Hepatocyte (in vitro differentiated cells): Measurements from ENCODE around the gene GRAP2. TPM values are rescaled to one million over a fixed set of nuclear protein-coding genes. Genes with fewer than 3 reads are reported as not detected.

Experiments used
- DNase-seq: peaks from one replicate; pipeline ENCODE4 v3.0.0-alpha.2; 2016; ENCODE audit warnings: low spot score
- H2AFZ ChIP-seq: fragments of 200-600 bp; sonication (generic); 2 replicates; pipeline ENCODE4 v1.6.0; 2016; ENCODE audit warnings: antibody characterized with exemption, mild to moderate bottlenecking
- H3K27ac ChIP-seq: fragments of 200-600 bp; sonication (generic); 2 replicates; pipeline ENCODE4 v1.5.1; 2016; ENCODE audit warnings: mild to moderate bottlenecking
- H3K27me3 ChIP-seq: fragments of 200-600 bp; sonication (generic); 2 replicates; pipeline ENCODE4 v1.6.1; 2016
- H3K36me3 ChIP-seq: fragments of 200-600 bp; sonication (generic); replicated peaks from 2 replicates; pipeline ENCODE4 v1.5.1; 2016; ENCODE audit warnings: low read depth; ENCODE audit not compliant: insufficient read depth
- H3K4me1 ChIP-seq: fragments of 200-600 bp; sonication (generic); 2 replicates; pipeline ENCODE4 v1.5.1; 2016; ENCODE audit warnings: mild to moderate bottlenecking, moderate library complexity; ENCODE audit not compliant: insufficient read depth
- H3K4me2 ChIP-seq: fragments of 200-600 bp; sonication (generic); 2 replicates; pipeline ENCODE4 v1.6.0; 2016
- H3K4me3 ChIP-seq: fragments of 200-600 bp; sonication (generic); 2 replicates; pipeline ENCODE4 v1.5.1; 2016; ENCODE audit warnings: mild to moderate bottlenecking
- H3K79me2 ChIP-seq: fragments of 200-600 bp; sonication (generic); 2 replicates; pipeline ENCODE4 v1.6.0; 2017; ENCODE audit warnings: mild to moderate bottlenecking
- H3K9me2 ChIP-seq: fragments of 200-600 bp; sonication (generic); replicated peaks from 2 replicates; pipeline ENCODE4 v1.6.0; 2017; ENCODE audit warnings: mild to moderate bottlenecking; ENCODE audit not compliant: insufficient read depth
- H3K9me3 ChIP-seq: fragments of 200-600 bp; sonication (generic); 2 replicates; pipeline ENCODE4 v1.5.1; 2016; ENCODE audit warnings: low read depth, mild to moderate bottlenecking
- H4K20me1 ChIP-seq: fragments of 200-600 bp; sonication (generic); 2 replicates; pipeline ENCODE4 v1.6.0; 2016; ENCODE audit warnings: mild to moderate bottlenecking; ENCODE audit not compliant: insufficient read depth, poor library complexity, severe bottlenecking
- EZH2 ChIP-seq: fragments of 200-600 bp; sonication (generic); IDR thresholded peaks from 2 replicates; pipeline ENCODE4 v1.6.1; 2016; ENCODE audit warnings: antibody characterized with exemption, mild to moderate bottlenecking, borderline replicate concordance
- EZH2phosphoT487 ChIP-seq: fragments of 200-600 bp; sonication (generic); IDR thresholded peaks from one replicate; pipeline ENCODE4 v1.6.1; 2018; ENCODE audit warnings: antibody characterized with exemption, mild to moderate bottlenecking, low read depth, moderate library complexity; ENCODE audit not compliant: unreplicated experiment, severe bottlenecking
- WGBS: methylation state at CpG from one replicate; pipeline ENCODE4 v1.1.6; 2016; ENCODE audit warnings: low lambda C conversion rate; ENCODE audit errors: missing lambda C conversion rate; 5-methylcytosine and 5-hydroxymethylcytosine counted together
- polyA plus RNA-seq: library from polyadenylated mRNA; unstranded; fragments of >200 nt; fragmentation: Nextera tagmentation; extraction: Ambion mirVana; gene quantifications from 2 replicates; pipeline ENCODE4 v1.2.1, GENCODE V29; 2016
- total RNA-seq: library from RNA; depleted of rRNA; stranded (reverse); fragments of >200 nt; gene quantifications from 2 replicates; pipeline ENCODE4 v1.2.3, GENCODE V29; 2014
- TF ChIP-seq, protein P1 (sequence below): fragments of 200-600 bp; sonication (generic); IDR thresholded peaks from 2 replicates; pipeline ENCODE4 v1.5.1; 2016; ENCODE audit warnings: antibody characterized with exemption, mild to moderate bottlenecking; ENCODE audit not compliant: poor library complexity

The GRAP2 gene
- total and polyA plus RNA-seq, 2 experiments from 2014 or later = 0.51 TPM; not detected in 1

GRCh38 chr22:39980596-39980995 lies 79.7 kb downstream of the GRAP2 start:
- 84% methylated on average over 6 of the region's 6 CpGs for WGBS
- Histone ChIP-seq H3K4me1 (no peaks in the 10 kb centered on the region), H3K79me2 (no peaks in the 10 kb centered on the region), H2AFZ (no peak overlapping the region), H3K9me3 (no peaks in the 10 kb centered on the region), H3K4me3 (no peak overlapping the region), H3K36me3 (no peaks in the 10 kb centered on the region), H4K20me1 (no peaks in the 10 kb centered on the region), H3K4me2 (no peak overlapping the region), H3K27me3 (peaks cover 11% of the 10 kb centered on the region), H3K9me2 (no peaks in the 10 kb centered on the region), H3K27ac (no peak overlapping the region)
- TF ChIP-seq, protein P1, sequence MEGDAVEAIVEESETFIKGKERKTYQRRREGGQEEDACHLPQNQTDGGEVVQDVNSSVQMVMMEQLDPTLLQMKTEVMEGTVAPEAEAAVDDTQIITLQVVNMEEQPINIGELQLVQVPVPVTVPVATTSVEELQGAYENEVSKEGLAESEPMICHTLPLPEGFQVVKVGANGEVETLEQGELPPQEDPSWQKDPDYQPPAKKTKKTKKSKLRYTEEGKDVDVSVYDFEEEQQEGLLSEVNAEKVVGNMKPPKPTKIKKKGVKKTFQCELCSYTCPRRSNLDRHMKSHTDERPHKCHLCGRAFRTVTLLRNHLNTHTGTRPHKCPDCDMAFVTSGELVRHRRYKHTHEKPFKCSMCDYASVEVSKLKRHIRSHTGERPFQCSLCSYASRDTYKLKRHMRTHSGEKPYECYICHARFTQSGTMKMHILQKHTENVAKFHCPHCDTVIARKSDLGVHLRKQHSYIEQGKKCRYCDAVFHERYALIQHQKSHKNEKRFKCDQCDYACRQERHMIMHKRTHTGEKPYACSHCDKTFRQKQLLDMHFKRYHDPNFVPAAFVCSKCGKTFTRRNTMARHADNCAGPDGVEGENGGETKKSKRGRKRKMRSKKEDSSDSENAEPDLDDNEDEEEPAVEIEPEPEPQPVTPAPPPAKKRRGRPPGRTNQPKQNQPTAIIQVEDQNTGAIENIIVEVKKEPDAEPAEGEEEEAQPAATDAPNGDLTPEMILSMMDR = no peak
- TF ChIP-seq EZH2phosphoT487 (no peak), EZH2 (no peak)
- no peak for DNase-seq

GRCh38 chr22:39983346-39983745 lies 82.5 kb downstream of the GRAP2 start:
- no peak overlapping the region for H2AFZ ChIP-seq
- H3K27ac ChIP-seq = no peak overlapping the region
- no peaks in the 10 kb centered on the region for H3K36me3 ChIP-seq
- 96% methylated on average over 4 of the region's 4 CpGs for WGBS
- no peaks in the 10 kb centered on the region for H3K4me1 ChIP-seq
- no peak for DNase-seq
- TF ChIP-seq, protein P1 = no peak
- TF ChIP-seq EZH2phosphoT487 (no peak), EZH2 (no peak)
- H3K27me3 ChIP-seq = no peaks in the 10 kb centered on the region
- H3K9me3 ChIP-seq = no peaks in the 10 kb centered on the region
- H3K4me3 ChIP-seq = no peak overlapping the region
- no peak overlapping the region for H3K4me2 ChIP-seq
- no peaks in the 10 kb centered on the region for H3K9me2 ChIP-seq
- H4K20me1 ChIP-seq = no peaks in the 10 kb centered on the region
- H3K79me2 ChIP-seq = no peaks in the 10 kb centered on the region

GRCh38 chr22:39984006-39984405 lies 83.1 kb downstream of the GRAP2 start:
- Histone ChIP-seq H3K79me2 (no peaks in the 10 kb centered on the region), H4K20me1 (no peaks in the 10 kb centered on the region), H3K27me3 (no peaks in the 10 kb centered on the region), H2AFZ (no peak overlapping the region), H3K4me3 (no peak overlapping the region), H3K27ac (no peak overlapping the region), H3K4me2 (no peak overlapping the region), H3K9me2 (no peaks in the 10 kb centered on the region), H3K36me3 (no peaks in the 10 kb centered on the region), H3K4me1 (no peaks in the 10 kb centered on the region), H3K9me3 (no peaks in the 10 kb centered on the region)
- 55% methylated on average over 2 of the region's 2 CpGs for WGBS
- TF ChIP-seq, protein P1 = no peak
- TF ChIP-seq EZH2 = no peak
- TF ChIP-seq EZH2phosphoT487 = no peak
- DNase-seq = no peak

DNA sequence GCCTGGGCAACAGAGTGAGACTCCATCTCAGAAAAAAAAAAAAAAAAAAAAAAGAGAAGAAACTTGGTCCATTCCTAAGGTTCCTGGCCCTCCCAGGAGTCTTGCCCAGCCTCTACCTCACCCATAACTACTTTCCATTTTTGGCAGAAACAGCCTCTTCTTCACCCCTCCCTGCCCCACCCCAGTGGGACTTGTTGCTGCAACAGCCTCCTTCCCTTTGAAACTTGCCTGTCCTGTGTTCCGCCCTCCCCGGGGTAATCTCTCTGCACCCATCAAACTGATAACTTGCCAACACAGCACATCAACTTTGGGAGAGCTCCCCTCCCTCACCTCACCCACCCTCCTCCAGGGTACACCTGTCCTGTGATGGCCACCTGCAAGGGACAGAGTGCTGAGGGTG lies 83.9 kb downstream of the GRAP2 start:
- Histone ChIP-seq H2AFZ (no peak overlapping the region), H4K20me1 (no peaks in the 10 kb centered on the region), H3K4me3 (no peak overlapping the region), H3K4me2 (no peak overlapping the region), H3K9me2 (no peaks in the 10 kb centered on the region), H3K27ac (no peak overlapping the region), H3K36me3 (no peaks in the 10 kb centered on the region), H3K9me3 (no peaks in the 10 kb centered on the region), H3K4me1 (no peaks in the 10 kb centered on the region), H3K27me3 (no peaks in the 10 kb centered on the region), H3K79me2 (no peaks in the 10 kb centered on the region)
- no peak for DNase-seq
- WGBS = 100% methylated on average over 2 of the region's 2 CpGs
- TF ChIP-seq, protein P1 = no peak
- no peak for TF ChIP-seq EZH2
- no peak for TF ChIP-seq EZH2phosphoT487
